Calu3 (cell line): ENCODE measurements around the gene MDFI. TPM values are rescaled to one million over a fixed set of nuclear protein-coding genes. Genes with fewer than 3 reads are reported as not detected.

Experiments
- BruUV-seq: library from RNA; stranded (reverse); fragments of 400-500 nt; replicated peaks from 2 replicates; lab custom pipeline; 2021; lab: Mats Ljungman, UMichigan
- CTCF ChIA-PET: fragments of 300-600 bp; sonication (Branson Sonifier 250); formaldehyde crosslinking; loops from one replicate; lab custom pipeline; 2022; ENCODE audit warnings: antibody characterized with exemption; lab: Charles Lee
- DNase-seq: peaks from one replicate; pipeline ENCODE4 v3.0.0; 2022
- H3K27ac Mint-ChIP-seq: one replicate; pipeline ENCODE4 v1.8.0; 2022; ENCODE audit warnings: mixed read lengths; ENCODE audit not compliant: unreplicated experiment
- H3K27me3 Mint-ChIP-seq: one replicate; pipeline ENCODE4 v1.8.0; 2022; ENCODE audit warnings: mixed read lengths; ENCODE audit not compliant: unreplicated experiment
- H3K36me3 Mint-ChIP-seq: one replicate; pipeline ENCODE4 v1.8.0; 2022; ENCODE audit warnings: mild to moderate bottlenecking, moderate library complexity, mixed read lengths; ENCODE audit not compliant: insufficient read depth, unreplicated experiment
- H3K4me1 Mint-ChIP-seq: one replicate; pipeline ENCODE4 v1.8.0; 2022; ENCODE audit warnings: mild to moderate bottlenecking, low read depth, mixed read lengths; ENCODE audit not compliant: unreplicated experiment
- H3K4me3 Mint-ChIP-seq: one replicate; pipeline ENCODE4 v1.8.0; 2022; ENCODE audit warnings: mild to moderate bottlenecking, low read depth, moderate library complexity, mixed read lengths; ENCODE audit not compliant: unreplicated experiment
- H3K9me3 Mint-ChIP-seq: one replicate; pipeline ENCODE4 v1.8.0; 2022; ENCODE audit warnings: low read depth, mixed read lengths; ENCODE audit not compliant: unreplicated experiment
- CTCF ChIP-seq: fragments of 200-600 bp; IDR thresholded peaks from one replicate; pipeline ENCODE4 v1.8.0; 2022; ENCODE audit warnings: antibody characterized with exemption; ENCODE audit not compliant: unreplicated experiment
- intact Hi-C: fragments of 100-400 bp; cut with micrococcal nuclease; formaldehyde crosslinking; loops from one replicate; pipeline ENCODE4 v1.10.0; 2022; ENCODE audit not compliant: unreplicated experiment
- total RNA-seq: library from RNA; stranded (reverse); gene quantifications from 2 replicates; pipeline ENCODE4 v1.2.3, GENCODE V29; 2022

The MDFI gene
- total RNA-seq, 1 experiment from 2014 or later = 19.7 TPM

GRCh38 chr6:41600499-41601247, 37.6 kb upstream of the MDFI start:
- Mint-ChIP-seq H3K36me3 (peaks cover 50% of the 10 kb centered on the region), H3K4me1 (peaks cover 8% of the 10 kb centered on the region), H3K27ac (no peak overlapping the region), H3K9me3 (no peaks in the 10 kb centered on the region), H3K27me3 (peaks cover 8% of the 10 kb centered on the region), H3K4me3 (no peak overlapping the region)
- no peak for TF ChIP-seq CTCF
- DNase-seq = no peak
- CTCF ChIA-PET = interaction anchor here (0.9 kb wide), 1 partner anchor 230 kb away, joined by 6 read pairs; no protein-coding TSS in a partner anchor
- intact Hi-C loops = loop anchor here (5.0 kb wide), 1 partner anchor 177 kb away; the partner anchor contains the start of gene FRS3
- no TSS peak for BruUV-seq

DNA sequence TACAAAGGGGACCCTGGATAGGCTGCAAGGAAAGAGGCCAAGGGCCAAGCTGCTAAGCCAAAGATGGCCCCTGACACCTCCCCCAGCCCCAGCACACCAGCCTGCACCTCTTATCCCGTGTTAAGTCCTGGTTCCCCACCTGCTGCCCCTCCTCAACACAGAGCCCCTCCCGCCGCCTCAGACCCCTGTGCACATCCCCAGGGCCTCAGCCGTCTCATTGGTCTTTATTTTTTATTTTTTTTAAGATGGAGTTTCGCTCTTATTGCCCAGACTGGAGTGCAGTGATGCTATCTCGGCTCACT, 37.1 kb upstream of the MDFI start:
- BruUV-seq = no TSS peak
- H3K4me1 Mint-ChIP-seq = peaks cover 8% of the 10 kb centered on the region
- no peak overlapping the region for H3K27ac Mint-ChIP-seq
- no peak overlapping the region for H3K4me3 Mint-ChIP-seq
- peaks cover 53% of the 10 kb centered on the region for H3K36me3 Mint-ChIP-seq
- CTCF ChIA-PET = no interaction called here
- peaks cover 13% of the 10 kb centered on the region for H3K27me3 Mint-ChIP-seq
- no peak for DNase-seq
- TF ChIP-seq CTCF = no peak
- intact Hi-C loops = loop anchor here (5.0 kb wide), 1 partner anchor 176 kb away; the partner anchor contains the start of gene FRS3
- no peaks in the 10 kb centered on the region for H3K9me3 Mint-ChIP-seq

DNA sequence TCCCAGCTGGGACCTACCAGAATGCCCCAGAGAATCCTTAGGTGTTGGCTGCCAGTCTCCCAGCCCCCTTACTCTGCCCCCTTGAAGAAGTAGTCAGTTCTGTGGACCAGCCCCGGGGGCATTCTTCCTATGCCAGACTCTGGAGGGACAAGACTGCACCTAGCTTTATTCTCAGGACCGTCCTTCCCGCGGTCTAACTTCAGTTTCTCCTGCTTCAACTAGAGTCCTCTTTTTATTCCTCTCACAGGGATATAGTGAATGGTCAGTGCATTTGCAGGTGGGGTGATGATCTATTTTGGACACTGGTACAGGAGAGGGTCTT, 35.9 kb upstream of the MDFI start:
- Mint-ChIP-seq H3K4me3 (no peak overlapping the region), H3K27ac (peak overlapping the region; percentile 44), H3K9me3 (no peaks in the 10 kb centered on the region), H3K4me1 (peaks cover 8% of the 10 kb centered on the region), H3K27me3 (peaks cover 21% of the 10 kb centered on the region), H3K36me3 (peaks cover 47% of the 10 kb centered on the region)
- intact Hi-C loops = loop anchor here (5.0 kb wide), 1 partner anchor 175 kb away; the partner anchor contains the start of gene FRS3
- CTCF ChIA-PET = interaction anchor here (0.7 to 2.7 kb wide), 7 partner anchors 66 to 234 kb away, joined by 3 to 18 read pairs (median 5); no protein-coding TSS in a partner anchor
- no peak for DNase-seq
- BruUV-seq = no TSS peak
- no peak for TF ChIP-seq CTCF

DNA sequence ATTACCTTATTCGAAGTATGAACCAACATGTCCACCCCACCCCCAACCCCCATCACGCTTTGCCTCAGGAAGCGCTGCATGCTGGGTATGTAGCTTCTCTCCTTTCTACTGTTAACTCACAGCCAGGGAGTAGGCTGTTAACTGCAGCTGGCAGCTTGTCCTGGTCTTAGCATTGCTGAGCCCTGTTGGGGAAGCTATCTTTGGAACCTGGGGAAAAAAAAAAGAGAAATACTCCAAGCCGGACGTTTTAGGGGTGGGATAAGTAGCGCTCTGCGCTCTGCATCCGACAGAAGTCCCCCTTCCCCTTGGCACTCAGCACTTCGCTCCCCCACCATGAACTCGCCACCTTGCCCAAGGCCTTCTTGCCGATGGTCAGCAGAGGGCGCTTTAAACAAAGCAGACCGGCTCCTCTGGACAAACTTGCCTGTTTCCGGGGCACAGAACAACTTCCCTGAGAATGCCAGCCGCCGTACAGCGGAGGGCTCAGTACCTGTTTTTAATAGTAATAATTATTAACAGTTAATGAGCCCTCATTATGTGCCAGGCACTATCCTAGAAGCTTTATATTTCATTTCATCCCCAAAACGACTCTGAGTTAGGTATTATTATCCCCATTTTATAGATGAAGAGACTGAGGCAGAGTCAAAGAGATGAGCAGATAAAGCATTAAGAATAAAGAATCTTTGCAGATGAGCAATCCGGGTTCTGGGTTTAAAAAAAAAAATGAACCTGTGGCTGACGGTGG, 35.2 kb upstream of the MDFI start:
- Mint-ChIP-seq H3K36me3 (peaks cover 42% of the 10 kb centered on the region), H3K4me1 (peaks cover 8% of the 10 kb centered on the region), H3K4me3 (no peak overlapping the region), H3K27ac (no peak overlapping the region), H3K9me3 (no peaks in the 10 kb centered on the region), H3K27me3 (peaks cover 21% of the 10 kb centered on the region)
- intact Hi-C loops = loop anchor here (1.0 to 5.0 kb wide), 3 partner anchors 79 to 236 kb away; partner anchors contain the start of gene FRS3
- DNase-seq = peak; percentile 90
- peak; percentile 88 for TF ChIP-seq CTCF
- CTCF ChIA-PET = interaction anchor here (0.5 to 2.7 kb wide), 9 partner anchors 16 to 235 kb away, joined by 3 to 18 read pairs (median 5); no protein-coding TSS in a partner anchor
- BruUV-seq = TSS peak; percentile 18
